ENCODE data around the gene RCN2. TPM values are rescaled to one million over a fixed set of nuclear protein-coding genes. Genes with fewer than 3 reads are reported as not detected.

RCN2 gene
- total and polyA plus RNA-seq, 2 donors (not counting 3 experiments of a cell fraction or from before 2014, with no cell fraction given): 45.2 to 71.9 TPM

- no peak overlapping the region for H3K4me2 ChIP-seq (ENCODE audit: insufficient read depth, low read length)
- dilution Hi-C loops (cut with MboI; ENCODE audit: extremely low pct_ligation_motif_present, low sequenced_read_pairs): no loop called here
- FAIRE-seq: no peak
Observed at GRCh38 chr15:76912430-76912829, 19.1 kb upstream of the RCN2 start.

More at GRCh38 chr15:76912430-76912829, 19.1 kb upstream of the RCN2 start:
- ChIA-PET POLR2A (no interaction called here), CTCF (no interaction called here)
- TF ChIP-seq POLR2A (IDR thresholded peaks at IDR 0.05; ENCODE audit: low read depth, low read length): no peak
- TF ChIP-seq MYC (IDR thresholded peaks at IDR 0.05; ENCODE audit: low read depth, low read length): no peak
- TF ChIP-seq, protein P1, sequence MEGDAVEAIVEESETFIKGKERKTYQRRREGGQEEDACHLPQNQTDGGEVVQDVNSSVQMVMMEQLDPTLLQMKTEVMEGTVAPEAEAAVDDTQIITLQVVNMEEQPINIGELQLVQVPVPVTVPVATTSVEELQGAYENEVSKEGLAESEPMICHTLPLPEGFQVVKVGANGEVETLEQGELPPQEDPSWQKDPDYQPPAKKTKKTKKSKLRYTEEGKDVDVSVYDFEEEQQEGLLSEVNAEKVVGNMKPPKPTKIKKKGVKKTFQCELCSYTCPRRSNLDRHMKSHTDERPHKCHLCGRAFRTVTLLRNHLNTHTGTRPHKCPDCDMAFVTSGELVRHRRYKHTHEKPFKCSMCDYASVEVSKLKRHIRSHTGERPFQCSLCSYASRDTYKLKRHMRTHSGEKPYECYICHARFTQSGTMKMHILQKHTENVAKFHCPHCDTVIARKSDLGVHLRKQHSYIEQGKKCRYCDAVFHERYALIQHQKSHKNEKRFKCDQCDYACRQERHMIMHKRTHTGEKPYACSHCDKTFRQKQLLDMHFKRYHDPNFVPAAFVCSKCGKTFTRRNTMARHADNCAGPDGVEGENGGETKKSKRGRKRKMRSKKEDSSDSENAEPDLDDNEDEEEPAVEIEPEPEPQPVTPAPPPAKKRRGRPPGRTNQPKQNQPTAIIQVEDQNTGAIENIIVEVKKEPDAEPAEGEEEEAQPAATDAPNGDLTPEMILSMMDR (IDR thresholded peaks at IDR 0.05; ENCODE audit: extremely low read depth in 1 of 2, insufficient read depth in 1 of 2, low read depth in 1 of 2, low read length in 2 of 2): no peak
- no peak for TF ChIP-seq EZH2 (IDR thresholded peaks at IDR 0.05; ENCODE audit: borderline replicate concordance, low read depth, low read length, severe bottlenecking)
- no peak for TF ChIP-seq JUN (IDR thresholded peaks at IDR 0.05; ENCODE audit: borderline replicate concordance, insufficient read depth, insufficient read length, low read depth)
- no peak for TF ChIP-seq FOS (IDR thresholded peaks at IDR 0.05; ENCODE audit: borderline replicate concordance, insufficient read depth, low read length)
- TF ChIP-seq GATA2 (IDR thresholded peaks at IDR 0.05; ENCODE audit: insufficient read depth, insufficient read length, low read depth, low read length): no peak
- TF ChIP-seq MAX (IDR thresholded peaks at IDR 0.05; ENCODE audit: insufficient read depth, insufficient read length): no peak
- no peak for TF ChIP-seq POLR2AphosphoS5 (IDR thresholded peaks at IDR 0.05; ENCODE audit: insufficient read depth, low read depth, low read length)
- H3K79me2 ChIP-seq (ENCODE audit: control insufficient read depth, insufficient read depth, low read length): no peaks in the 10 kb centered on the region
- no peaks in the 10 kb centered on the region for H3K36me3 ChIP-seq (ENCODE audit: control insufficient read depth in 2 of 2, extremely low read depth in 1 of 2, insufficient read depth in 2 of 2, low read length in 2 of 2)
- H3K9me1 ChIP-seq (replicated peaks; ENCODE audit: control insufficient read depth, extremely low read depth, insufficient read depth, low read length): no peaks in the 10 kb centered on the region
- no peak overlapping the region for H3K27ac ChIP-seq (ENCODE audit: insufficient read depth, low read depth, low read length)
- no peaks in the 10 kb centered on the region for H4K20me1 ChIP-seq (replicated peaks; ENCODE audit: control insufficient read depth, extremely low read depth, insufficient read depth, low read length)
- no peaks in the 10 kb centered on the region for H3K4me1 ChIP-seq (ENCODE audit: control insufficient read depth, extremely low read depth, insufficient read depth, low read length)
- H2AFZ ChIP-seq (ENCODE audit: low read depth, low read length): no peak overlapping the region
- intact Hi-C loops (cut with micrococcal nuclease): no loop called here
- no peak overlapping the region for H3K9ac ChIP-seq (replicated peaks; ENCODE audit: extremely low read depth, insufficient read depth, low read length)
- no peak for DNase-seq (ENCODE audit: low read depth, low spot score)
- H3K9me3 ChIP-seq (replicated peaks; ENCODE audit: control insufficient read depth, insufficient read depth, low read length): no peaks in the 10 kb centered on the region
- no peak overlapping the region for H3K4me3 ChIP-seq (replicated peaks in 1 of 3; ENCODE audit: insufficient read depth in 1 of 3, low read depth in 1 of 3, low read length in 3 of 3)
- BruUV-seq (replicated peaks): no TSS peak
- peaks cover 10 to 11% of the 10 kb centered on the region in 2 experiments for H3K27me3 ChIP-seq (ENCODE audit: control insufficient read depth in 2 of 2, insufficient read depth in 2 of 2, low read length in 2 of 2)
